IPS-18a (cell line): ENCODE data around the gene PSMA5.

Experiments
- H3K27ac ChIP-seq: one replicate; pipeline ENCODE4 v1.5.1; 2013; ENCODE audit warnings: low read length
- H3K27me3 ChIP-seq: one replicate; pipeline ENCODE4 v1.6.1; 2013; ENCODE audit warnings: mild to moderate bottlenecking, low read length; ENCODE audit not compliant: control insufficient read depth, insufficient read depth
- H3K36me3 ChIP-seq: one replicate; pipeline ENCODE4 v1.6.1; 2013; ENCODE audit warnings: low read depth, low read length; ENCODE audit not compliant: control insufficient read depth
- H3K4me1 ChIP-seq: one replicate; pipeline ENCODE4 v1.6.1; 2013; ENCODE audit warnings: low read depth, low read length; ENCODE audit not compliant: control insufficient read depth
- H3K4me3 ChIP-seq: one replicate; pipeline ENCODE4 v1.5.1; 2013; ENCODE audit warnings: low read length
- H3K9ac ChIP-seq: one replicate; pipeline ENCODE4 v1.6.1; 2013; ENCODE audit warnings: mild to moderate bottlenecking, low read length, moderate library complexity
- H3K9me3 ChIP-seq: one replicate; pipeline ENCODE4 v1.6.1; 2013; ENCODE audit warnings: low read depth, low read length; ENCODE audit not compliant: control insufficient read depth

The PSMA5 gene

DNA sequence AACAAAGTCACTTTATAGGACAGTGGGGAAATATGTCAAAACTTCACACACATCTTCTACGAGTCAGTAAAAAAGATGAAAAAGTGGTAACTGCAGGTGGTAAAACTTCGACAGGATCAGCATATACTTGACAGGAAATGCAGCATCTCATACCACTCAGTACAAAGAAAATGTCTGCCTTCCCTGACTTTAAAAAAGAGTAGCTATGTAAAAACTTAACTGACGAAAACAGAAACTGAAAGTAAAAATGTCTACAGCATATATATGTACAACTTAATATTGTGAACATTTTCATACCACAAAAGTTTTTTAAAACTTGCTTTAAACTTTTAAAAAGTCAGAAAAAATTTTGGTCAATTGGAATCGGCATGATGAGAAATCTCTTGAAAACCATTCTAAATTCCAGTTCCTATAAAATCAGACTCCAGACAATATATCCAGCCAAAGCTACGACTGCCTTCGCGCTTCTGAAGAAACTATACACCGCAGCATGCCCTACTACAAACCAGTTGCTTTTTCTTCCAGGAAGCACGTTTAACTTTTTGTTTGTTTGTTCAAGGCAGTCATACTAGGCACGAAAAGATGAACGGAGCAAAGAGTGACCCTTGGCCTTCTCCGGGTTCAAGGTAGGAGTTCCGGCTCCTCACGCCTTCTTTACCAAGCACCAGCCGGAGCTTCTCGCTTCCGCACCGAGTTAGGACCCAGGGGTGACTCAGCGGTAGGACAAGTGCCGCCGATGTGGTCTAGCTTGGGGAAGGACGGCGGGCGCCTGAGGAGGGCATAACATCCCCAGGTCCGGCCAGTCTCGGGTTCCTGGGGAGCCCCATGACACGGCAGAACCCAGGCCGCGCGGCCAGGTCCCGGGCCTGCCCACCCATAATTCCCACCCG lies 612 bp downstream of the PSMA5 start:
- H3K9me3 ChIP-seq, result no peaks in the 10 kb centered on the region
- peaks cover 14% of the 10 kb centered on the region for H3K36me3 ChIP-seq
- peak overlapping the region; percentile 96 for H3K4me3 ChIP-seq
- H3K27ac ChIP-seq, result peak overlapping the region; percentile 63
- peak overlapping the region; percentile 89 for H3K9ac ChIP-seq
- no peaks in the 10 kb centered on the region for H3K27me3 ChIP-seq
- H3K4me1 ChIP-seq, result peaks cover 6% of the 10 kb centered on the region

DNA sequence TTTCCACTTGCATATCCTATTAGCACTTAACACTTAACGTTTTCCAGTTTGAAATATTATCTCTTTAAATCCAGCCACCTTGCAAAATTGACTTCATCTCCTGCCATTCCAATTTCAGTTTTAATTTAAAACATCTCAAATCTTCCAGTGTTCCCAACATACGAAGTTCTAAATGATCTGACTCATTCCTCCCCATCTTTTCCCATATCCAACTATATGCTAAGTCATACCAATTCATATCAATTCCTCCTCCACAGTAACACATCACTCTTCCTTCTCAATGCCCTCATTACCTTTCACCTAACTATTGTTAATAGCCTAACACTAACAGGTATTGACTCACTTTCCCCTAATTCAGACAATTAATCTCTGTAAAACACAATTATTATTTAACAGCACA lies 2.8 kb downstream of the PSMA5 start:
- peaks cover 6% of the 10 kb centered on the region for H3K4me1 ChIP-seq
- no peak overlapping the region for H3K9ac ChIP-seq
- H3K4me3 ChIP-seq, result no peak overlapping the region
- no peaks in the 10 kb centered on the region for H3K9me3 ChIP-seq
- no peak overlapping the region for H3K27ac ChIP-seq
- H3K27me3 ChIP-seq, result no peaks in the 10 kb centered on the region
- peaks cover 21% of the 10 kb centered on the region for H3K36me3 ChIP-seq

DNA sequence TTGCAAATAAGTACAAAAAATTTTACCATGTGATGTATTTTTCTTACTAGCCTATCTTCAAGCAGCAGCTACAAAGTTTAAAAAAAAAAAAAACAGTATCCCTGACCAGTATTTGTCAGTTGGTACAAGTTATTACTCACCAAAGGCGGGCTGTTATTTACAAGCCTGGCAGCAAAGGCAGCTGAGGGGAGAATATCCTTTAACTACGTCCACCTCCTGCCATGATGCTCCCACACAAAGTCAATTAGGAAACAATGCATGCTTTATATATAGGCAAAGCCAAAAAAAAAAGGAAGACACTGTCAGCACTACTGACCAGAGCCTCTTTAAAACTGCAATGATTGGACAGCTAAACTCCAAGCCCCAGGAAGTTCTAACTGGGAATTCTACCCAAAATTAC lies 13.7 kb downstream of the PSMA5 start:
- Histone ChIP-seq H3K27ac (no peak overlapping the region), H3K9me3 (no peaks in the 10 kb centered on the region), H3K4me3 (no peak overlapping the region), H3K27me3 (no peaks in the 10 kb centered on the region), H3K4me1 (no peaks in the 10 kb centered on the region), H3K9ac (no peak overlapping the region), H3K36me3 (peaks cover 95% of the 10 kb centered on the region)

DNA sequence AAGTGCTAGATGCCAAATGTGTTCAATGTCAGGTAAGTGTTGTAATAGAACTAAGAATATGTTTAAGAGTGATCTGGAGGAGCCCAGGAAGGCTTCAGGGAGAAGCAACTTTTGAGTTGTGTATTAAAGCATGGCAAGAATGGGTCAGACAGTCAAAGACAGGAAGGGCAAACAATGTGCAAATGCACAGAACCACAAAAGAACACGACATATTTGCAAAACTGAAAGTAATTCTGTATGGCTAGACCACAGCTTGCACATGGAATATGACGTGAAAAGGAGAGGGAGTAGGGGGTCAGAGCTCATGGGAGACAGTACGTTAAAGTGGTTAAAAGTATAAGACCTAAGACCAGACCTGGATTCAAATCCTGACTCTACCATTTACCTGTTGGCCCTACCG lies 21.4 kb downstream of the PSMA5 start:
- H3K27me3 ChIP-seq, result no peaks in the 10 kb centered on the region
- no peaks in the 10 kb centered on the region for H3K4me1 ChIP-seq
- H3K36me3 ChIP-seq, result peaks cover 68% of the 10 kb centered on the region
- H3K9me3 ChIP-seq, result no peaks in the 10 kb centered on the region
- no peak overlapping the region for H3K27ac ChIP-seq
- no peak overlapping the region for H3K4me3 ChIP-seq
- H3K9ac ChIP-seq, result no peak overlapping the region

DNA sequence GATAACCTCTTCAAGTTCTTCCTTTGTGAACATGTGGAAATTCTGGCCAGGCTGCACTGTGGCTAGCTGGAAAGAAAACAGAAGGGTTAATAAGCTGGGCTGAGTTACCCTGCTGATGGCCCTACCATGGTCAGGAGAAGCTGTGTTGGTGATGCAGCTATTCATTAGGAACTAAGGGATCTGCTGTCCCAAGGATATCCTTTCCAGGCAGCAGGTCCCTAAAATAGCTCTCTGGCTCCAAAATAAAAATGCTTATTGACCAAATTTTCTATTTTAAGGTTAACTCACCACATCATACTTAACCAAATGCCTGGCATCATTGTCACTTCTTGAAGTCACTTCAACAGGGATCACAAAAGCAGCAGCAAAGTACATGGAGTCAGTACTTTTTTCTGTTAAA lies 24.2 kb downstream of the PSMA5 start:
- no peaks in the 10 kb centered on the region for H3K9me3 ChIP-seq
- H3K27me3 ChIP-seq, result peaks cover under 1% of the 10 kb centered on the region
- H3K27ac ChIP-seq, result no peak overlapping the region
- no peak overlapping the region for H3K4me3 ChIP-seq
- H3K4me1 ChIP-seq, result peaks cover 7% of the 10 kb centered on the region
- H3K36me3 ChIP-seq, result peaks cover 44% of the 10 kb centered on the region
- H3K9ac ChIP-seq, result no peak overlapping the region

- no peak overlapping the region for H3K9ac ChIP-seq
- H3K4me1 ChIP-seq, result peaks cover 12% of the 10 kb centered on the region
- peaks cover 6% of the 10 kb centered on the region for H3K27me3 ChIP-seq
- no peak overlapping the region for H3K4me3 ChIP-seq
- H3K36me3 ChIP-seq, result peaks cover 34% of the 10 kb centered on the region
- no peaks in the 10 kb centered on the region for H3K9me3 ChIP-seq
- no peak overlapping the region for H3K27ac ChIP-seq
These were observed 26.1 kb downstream of the PSMA5 start for GRCh38 chr1:109400035-109400655.

DNA sequence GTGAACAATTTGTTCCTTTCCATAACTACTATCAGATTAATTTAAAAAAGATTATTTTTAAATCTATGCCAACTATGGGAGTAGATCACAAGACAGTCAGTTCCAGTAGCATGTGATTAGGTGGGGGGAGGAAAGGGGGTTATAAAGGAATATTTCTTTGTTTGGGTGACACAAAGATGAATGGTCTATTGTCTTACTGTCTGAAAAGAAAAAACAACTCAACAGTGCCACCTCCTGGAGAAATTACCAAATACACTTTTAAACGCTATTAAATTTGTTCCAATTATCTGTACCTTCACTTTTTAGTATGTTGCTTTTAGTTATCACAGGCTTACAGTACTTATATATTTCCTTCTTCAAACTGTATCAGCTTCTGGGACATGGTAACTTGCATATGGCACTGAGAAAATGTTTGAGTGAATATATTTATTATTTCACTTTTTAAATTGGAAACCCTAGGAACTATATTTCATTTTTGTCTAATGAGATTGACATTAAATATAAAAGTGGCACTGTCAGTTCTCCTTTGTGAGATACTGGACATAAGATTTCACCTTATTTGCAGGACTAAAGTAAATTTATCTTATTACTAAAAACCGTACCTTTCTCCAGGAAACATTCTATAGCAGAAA lies 26.8 kb downstream of the PSMA5 start:
- no peak overlapping the region for H3K27ac ChIP-seq
- peaks cover 27% of the 10 kb centered on the region for H3K36me3 ChIP-seq
- H3K9me3 ChIP-seq, result no peaks in the 10 kb centered on the region
- peaks cover 12% of the 10 kb centered on the region for H3K4me1 ChIP-seq
- H3K27me3 ChIP-seq, result peaks cover 6% of the 10 kb centered on the region
- peak overlapping the region; percentile 73 for H3K4me3 ChIP-seq
- H3K9ac ChIP-seq, result peak overlapping the region; percentile 71

GRCh38 chr1:109398343-109399225 lies 27.7 kb downstream of the PSMA5 start:
- Histone ChIP-seq H3K27ac (peak overlapping the region; percentile 50), H3K9ac (peak overlapping the region; percentile 71), H3K4me3 (peak overlapping the region; percentile 73)

DNA sequence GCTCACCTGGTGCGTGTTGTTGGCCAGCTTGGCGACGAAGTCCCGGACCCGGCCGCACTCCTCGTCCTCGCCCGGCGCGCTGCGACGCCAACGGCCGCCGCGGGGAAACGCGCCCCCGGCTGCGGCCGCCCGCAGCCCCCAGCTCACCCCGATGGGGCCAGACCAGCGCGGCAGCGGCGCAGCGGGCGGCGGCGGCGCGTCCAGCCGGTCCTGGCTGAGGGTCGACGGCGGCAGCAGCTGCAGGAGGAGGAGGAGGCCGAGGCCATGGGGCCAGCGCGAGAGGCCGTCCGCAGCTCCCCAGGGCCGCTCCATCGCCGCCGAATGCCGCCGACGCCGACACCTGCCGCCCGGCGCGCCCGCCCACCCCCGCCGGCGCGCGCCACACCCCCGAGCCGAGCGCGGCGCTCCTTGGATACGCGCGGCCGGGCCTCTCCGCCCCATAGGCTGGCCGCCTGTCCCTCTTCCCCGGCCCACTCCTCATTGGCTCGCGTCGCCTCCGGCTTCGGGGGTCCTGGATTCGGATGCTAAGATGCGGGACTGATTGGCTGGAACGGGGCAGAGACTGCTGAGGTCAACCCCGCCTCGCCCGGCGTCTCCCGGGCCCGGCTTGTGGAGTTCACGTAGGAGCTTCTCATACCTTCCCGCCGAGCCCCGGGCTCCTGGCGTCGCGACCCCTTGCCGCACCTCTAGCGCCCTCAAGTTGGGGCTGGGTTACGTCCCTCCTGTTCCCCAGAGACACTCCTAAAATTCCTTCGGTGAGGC lies 28.5 kb downstream of the PSMA5 start, which contains the start of gene SORT1:
TSS of gene SORT1 (minus strand) at position 338 of the 762 bp plus-strand sequence. CDS start at position 312, 26 bp downstream.
- peak within 1 kb of the TSS; percentile 50 for H3K27ac ChIP-seq
- peak within 1 kb of the TSS; percentile 78 for H3K4me3 ChIP-seq
- H3K27me3 ChIP-seq, result peaks cover 6% of the 10 kb centered on the region
- no peaks in the 10 kb centered on the region for H3K9me3 ChIP-seq
- peak within 1 kb of the TSS; percentile 71 for H3K9ac ChIP-seq
- H3K4me1 ChIP-seq, result peaks cover 12% of the 10 kb centered on the region
- H3K36me3 ChIP-seq, result peaks cover 16% of the 10 kb centered on the region

More at GRCh38 chr1:109398343-109399225, 27.7 kb downstream of the PSMA5 start:
- no peaks in the 10 kb centered on the region for H3K9me3 ChIP-seq
- H3K36me3 ChIP-seq, result peaks cover 20% of the 10 kb centered on the region
- H3K27me3 ChIP-seq, result peaks cover 6% of the 10 kb centered on the region
- peaks cover 12% of the 10 kb centered on the region for H3K4me1 ChIP-seq

GRCh38 chr1:109396871-109397580 lies 29.2 kb downstream of the PSMA5 start:
- Histone ChIP-seq H3K9ac (peak overlapping the region; percentile 51), H3K9me3 (no peaks in the 10 kb centered on the region), H3K4me1 (peaks cover 12% of the 10 kb centered on the region), H3K27me3 (peaks cover 6% of the 10 kb centered on the region), H3K27ac (no peak overlapping the region), H3K4me3 (peak overlapping the region; percentile 78), H3K36me3 (peaks cover 9% of the 10 kb centered on the region)
